ENCODE measurements around the gene MCRS1. TPM values are rescaled to one million over a fixed set of nuclear protein-coding genes. Genes with fewer than 3 reads are reported as not detected.

MCRS1 gene
- total RNA-seq, 4 donors from 2014 or later = 68.0 to 107 (median 85.6) TPM

- no peak overlapping the region for H3K4me3 ChIP-seq
- H3K36me3 ChIP-seq = no peaks in the 10 kb centered on the region
- H3K27ac ChIP-seq = no peak overlapping the region
- H3K27me3 ChIP-seq = no peaks in the 10 kb centered on the region
- H3K4me1 ChIP-seq = peaks cover 0 to 5% (median 0%) of the 10 kb centered on the region in 4 donors
- DNase-seq = no peak
- TF ChIP-seq POLR2A (IDR thresholded peaks at IDR 0.05) (no peak), CTCF (IDR thresholded peaks at IDR 0.05) (no peak)
- no peaks in the 10 kb centered on the region for H3K9me3 ChIP-seq
These were observed 16.6 kb upstream of the MCRS1 start for GRCh38 chr12:49584591-49584990.

GRCh38 chr12:49583366-49584094, 15.6 kb upstream of the MCRS1 start:
- Histone ChIP-seq H3K4me3 (no peak overlapping the region), H3K27ac (no peak overlapping the region), H3K36me3 (no peaks in the 10 kb centered on the region), H3K4me1 (peaks cover 0 to 5% (median 0%) of the 10 kb centered on the region in 4 donors), H3K9me3 (no peaks in the 10 kb centered on the region), H3K27me3 (no peaks in the 10 kb centered on the region)
- TF ChIP-seq CTCF (IDR thresholded peaks at IDR 0.05) = no peak
- no peak for DNase-seq

GRCh38 chr12:49582850-49583249, 14.9 kb upstream of the MCRS1 start:
- H3K9me3 ChIP-seq = no peaks in the 10 kb centered on the region
- H3K36me3 ChIP-seq = no peaks in the 10 kb centered on the region
- no peak for DNase-seq
- H3K4me1 ChIP-seq = peaks cover 0 to 5% (median 0%) of the 10 kb centered on the region in 4 donors
- no peak overlapping the region for H3K4me3 ChIP-seq
- TF ChIP-seq CTCF (IDR thresholded peaks at IDR 0.05) = no peak
- no peak for TF ChIP-seq POLR2A (IDR thresholded peaks at IDR 0.05)
- no peak overlapping the region for H3K27ac ChIP-seq
- no peaks in the 10 kb centered on the region for H3K27me3 ChIP-seq

GRCh38 chr12:49582201-49582600, 14.3 kb upstream of the MCRS1 start:
- H3K4me3 ChIP-seq = no peak overlapping the region
- no peaks in the 10 kb centered on the region for H3K9me3 ChIP-seq
- TF ChIP-seq POLR2A (IDR thresholded peaks at IDR 0.05) (no peak), CTCF (IDR thresholded peaks at IDR 0.05) (no peak)
- no peak overlapping the region for H3K27ac ChIP-seq
- H3K36me3 ChIP-seq = no peaks in the 10 kb centered on the region
- DNase-seq = no peak
- H3K4me1 ChIP-seq = peaks cover 0 to 5% (median 0%) of the 10 kb centered on the region in 4 donors
- no peaks in the 10 kb centered on the region for H3K27me3 ChIP-seq

GRCh38 chr12:49580572-49581535, 12.9 kb upstream of the MCRS1 start:
- Histone ChIP-seq H3K4me3 (no peak overlapping the region), H3K4me1 (peaks cover 0 to 5% (median 0%) of the 10 kb centered on the region in 4 donors), H3K36me3 (no peaks in the 10 kb centered on the region), H3K27ac (no peak overlapping the region), H3K27me3 (no peaks in the 10 kb centered on the region), H3K9me3 (no peaks in the 10 kb centered on the region)
- peak; percentile 56 to 88 (median 57) for DNase-seq
- no peak for TF ChIP-seq POLR2A (IDR thresholded peaks at IDR 0.05)
- peak; percentile 27 to 73 (median 68) for TF ChIP-seq CTCF (IDR thresholded peaks at IDR 0.05)
